Common myeloid progenitor, CD34-positive (primary cell): Measurements from ENCODE around the gene CACNA2D3.
A peak's percentile ranks its signal among the peaks of the same experiment; 100 is the strongest.

Experiments
- CTCF ChIA-PET: fragments of 350-600 bp; sonication (Branson Sonifier 250); formaldehyde crosslinking; loops from one replicate; lab custom pipeline; 2021; ENCODE audit warnings: antibody characterized with exemption; lab: Charles Lee
- POLR2A ChIA-PET: fragments of 350-600 bp; sonication (Branson Sonifier 250); formaldehyde crosslinking; loops from one replicate; lab custom pipeline; 2021; ENCODE audit warnings: antibody characterized with exemption; lab: Charles Lee
- DNase-seq, 3 donors: peaks; one replicate each; pipeline versions ENCODE4 v3.0.0 to v3.0.0-alpha.2; 2013
- H3K27ac ChIP-seq, 2 experiments: 1 replicate in 1 of 2; 2 replicates in 1 of 2; pipeline ENCODE4 v1.7.0; 2013; ENCODE audit warnings: inconsistent platforms in 2 of 2, low read length in 2 of 2, mild to moderate bottlenecking in 2 of 2, low read depth in 1 of 2, moderate library complexity in 1 of 2; ENCODE audit not compliant: severe bottlenecking in 2 of 2, insufficient read depth in 1 of 2, poor library complexity in 1 of 2
- H3K27me3 ChIP-seq, 5 experiments: replicated peaks in 2 of 5; 1 replicate in 3 of 5; 2 replicates in 2 of 5; pipeline versions ENCODE4 v1.6.1 to v1.7.0; 2013; ENCODE audit warnings: low read length in 4 of 5, mild to moderate bottlenecking in 2 of 5, moderate library complexity in 2 of 5, inconsistent platforms in 1 of 5; ENCODE audit not compliant: insufficient read depth in 5 of 5, control insufficient read depth in 4 of 5
- H3K36me3 ChIP-seq, 4 experiments: 1 replicate in 2 of 4; 2 replicates in 2 of 4; pipeline versions ENCODE4 v1.6.1 to v1.7.0; 2013; ENCODE audit warnings: low read length in 3 of 4, control low read depth in 1 of 4, mild to moderate bottlenecking in 1 of 4; ENCODE audit not compliant: control insufficient read depth in 4 of 4, insufficient read depth in 4 of 4
- H3K4me1 ChIP-seq, 4 experiments: 1 replicate in 3 of 4; 2 replicates in 1 of 4; pipeline versions ENCODE4 v1.6.1 to v1.7.1; 2013; ENCODE audit warnings: low read length in 3 of 4, mild to moderate bottlenecking in 3 of 4, control low read depth in 1 of 4, inconsistent platforms in 1 of 4, moderate library complexity in 1 of 4; ENCODE audit not compliant: control insufficient read depth in 4 of 4, insufficient read depth in 4 of 4; ENCODE audit errors: control extremely low read depth in 1 of 4
- H3K4me3 ChIP-seq, 7 experiments: 1 replicate in 4 of 7; 2 replicates in 3 of 7; pipeline versions ENCODE4 v1.5.1 to v1.7.0; 2013; ENCODE audit warnings: mild to moderate bottlenecking in 7 of 7, low read length in 6 of 7, moderate library complexity in 6 of 7, inconsistent platforms in 2 of 7, low read depth in 2 of 7, control low read depth in 1 of 7; ENCODE audit not compliant: insufficient read depth in 4 of 7, control insufficient read depth in 1 of 7; ENCODE audit errors: extremely low read depth in 1 of 7
- H3K9me3 ChIP-seq, 5 experiments: 1 replicate in 4 of 5; 2 replicates in 1 of 5; pipeline versions ENCODE4 v1.6.1 to v1.7.1; 2013; ENCODE audit warnings: low read length in 4 of 5, mild to moderate bottlenecking in 2 of 5, inconsistent platforms in 1 of 5, low read depth in 1 of 5, moderate library complexity in 1 of 5; ENCODE audit not compliant: control insufficient read depth in 4 of 5, insufficient read depth in 2 of 5; ENCODE audit errors: control extremely low read depth in 1 of 5
- WGBS: methylation state at CpG from one replicate; pipeline ENCODE4 v1.1.5; 2013; ENCODE audit not compliant: insufficient coverage; 5-methylcytosine and 5-hydroxymethylcytosine counted together

The CACNA2D3 gene

DNA sequence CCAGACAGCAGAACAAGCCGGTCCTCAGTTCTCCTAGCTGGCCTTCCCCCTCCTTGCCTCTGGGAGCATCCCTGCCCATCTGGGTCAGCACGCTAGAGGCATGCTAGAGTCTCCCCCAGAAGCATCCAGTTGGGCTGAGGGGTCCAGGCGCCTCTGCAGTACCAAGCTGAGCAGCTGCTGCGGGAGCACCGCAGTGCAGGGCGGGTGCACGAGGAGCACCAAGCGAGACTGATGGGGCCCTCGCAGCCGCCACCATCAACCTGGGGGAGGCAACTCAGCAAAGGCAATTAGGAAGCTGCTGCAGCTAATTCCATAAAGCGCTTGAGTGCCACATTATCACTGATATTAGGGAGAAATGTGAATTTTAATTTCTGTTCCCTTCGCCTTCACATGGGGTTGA, 12.4 kb downstream of the CACNA2D3 start:
- H3K4me3 ChIP-seq = no peak overlapping the region
- H3K4me1 ChIP-seq = no peaks in the 10 kb centered on the region
- ChIA-PET CTCF (interaction anchor here (1.0 kb wide), 1 partner anchor 12 kb away, joined by 3 read pairs; no protein-coding TSS in a partner anchor), POLR2A (no interaction called here)
- no peak overlapping the region for H3K27ac ChIP-seq
- no peaks in the 10 kb centered on the region for H3K9me3 ChIP-seq
- no peaks in the 10 kb centered on the region for H3K36me3 ChIP-seq
- WGBS = 92% methylated on average over 12 of the region's 12 CpGs
- DNase-seq = no peak
- H3K27me3 ChIP-seq = peaks cover 2 to 65% (median 10%) of the 10 kb centered on the region in 5 experiments

DNA sequence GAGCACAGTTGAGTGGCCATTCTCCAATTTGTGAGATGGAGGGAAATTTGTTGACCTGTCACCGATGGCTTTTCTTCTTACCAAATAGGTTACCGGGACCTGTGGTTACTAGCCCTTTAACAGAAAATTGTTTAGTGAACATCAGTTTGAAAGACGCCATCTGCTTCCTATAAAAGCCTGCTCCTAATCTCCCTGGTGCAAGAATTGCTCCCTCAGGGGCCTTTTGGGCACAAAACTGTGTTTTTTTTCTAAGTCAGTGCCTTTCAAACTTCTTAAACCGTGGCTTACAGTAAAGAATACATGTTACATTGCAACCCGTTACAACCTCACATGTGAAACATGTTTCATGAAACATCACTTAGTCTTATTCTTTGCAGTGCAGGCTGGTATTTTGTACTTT, 15.0 kb downstream of the CACNA2D3 start:
- 88% methylated on average over 3 of the region's 5 CpGs for WGBS
- ChIA-PET POLR2A (no interaction called here), CTCF (no interaction called here)
- Histone ChIP-seq H3K4me1 (no peaks in the 10 kb centered on the region), H3K27ac (no peak overlapping the region), H3K9me3 (no peaks in the 10 kb centered on the region), H3K36me3 (no peaks in the 10 kb centered on the region), H3K4me3 (no peak overlapping the region), H3K27me3 (peaks cover 0 to 73% (median 9%) of the 10 kb centered on the region in 5 experiments)
- DNase-seq = no peak

DNA sequence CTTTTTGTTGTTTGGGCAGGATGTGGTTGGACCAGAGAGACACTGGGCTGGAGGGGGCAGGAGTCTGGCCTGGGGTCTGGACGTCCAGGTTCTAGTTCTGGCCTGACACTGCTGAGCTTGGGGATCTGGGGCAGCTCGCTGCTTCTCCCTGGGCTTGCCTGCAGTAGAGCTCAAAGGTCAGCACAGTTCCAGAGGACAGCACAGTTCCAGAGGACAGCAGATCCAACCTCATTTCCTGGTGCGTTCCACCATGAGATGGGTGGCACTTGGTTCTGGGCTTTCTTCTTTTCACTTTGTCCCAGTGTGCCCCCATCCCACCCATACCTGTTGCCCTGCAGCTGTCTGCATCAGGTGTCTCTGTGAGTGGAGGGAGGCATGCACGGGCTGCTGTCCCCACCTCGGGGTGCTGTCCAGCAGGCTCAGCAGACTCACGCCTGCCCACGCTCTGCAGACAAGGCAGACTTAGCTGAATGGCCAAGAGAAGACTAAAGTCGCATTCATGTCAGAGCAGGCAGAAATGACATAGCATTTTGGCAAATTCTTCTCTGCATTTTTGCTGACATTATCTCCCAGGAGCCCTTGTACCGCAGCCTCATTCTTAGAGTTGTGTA, 16.7 kb downstream of the CACNA2D3 start:
- Histone ChIP-seq H3K4me1 (no peaks in the 10 kb centered on the region), H3K27me3 (peaks cover 0 to 66% (median 9%) of the 10 kb centered on the region in 5 experiments), H3K4me3 (no peak overlapping the region), H3K9me3 (no peaks in the 10 kb centered on the region), H3K36me3 (no peaks in the 10 kb centered on the region), H3K27ac (no peak overlapping the region)
- DNase-seq = no peak
- CTCF ChIA-PET = no interaction called here
- POLR2A ChIA-PET = no interaction called here
- WGBS = 72% methylated on average over 7 of the region's 9 CpGs

DNA sequence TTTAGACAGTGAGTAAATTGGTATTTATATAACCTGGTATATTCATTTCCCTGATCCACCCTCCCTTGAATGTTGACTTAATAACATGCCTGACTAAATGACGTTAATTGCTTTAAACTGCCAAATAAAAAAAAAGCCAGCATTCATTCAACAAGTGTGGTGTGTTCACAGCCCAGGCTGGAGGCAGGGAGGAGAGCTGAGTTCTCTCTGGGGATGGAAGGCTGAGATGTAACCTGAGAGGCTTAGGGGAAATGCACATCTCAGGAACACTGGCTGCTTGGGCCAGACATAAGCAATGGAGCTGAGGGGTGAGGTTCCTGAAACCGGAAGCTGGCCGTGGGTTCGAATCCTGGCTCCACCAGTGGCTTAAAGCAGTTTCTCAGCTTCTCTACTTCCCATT, 17.3 kb downstream of the CACNA2D3 start:
- POLR2A ChIA-PET = no interaction called here
- H3K4me3 ChIP-seq = no peak overlapping the region
- CTCF ChIA-PET = no interaction called here
- no peaks in the 10 kb centered on the region for H3K4me1 ChIP-seq
- no peak overlapping the region for H3K27ac ChIP-seq
- no peaks in the 10 kb centered on the region for H3K36me3 ChIP-seq
- no peak for DNase-seq
- WGBS = 87% methylated on average over 4 of the region's 4 CpGs
- no peaks in the 10 kb centered on the region for H3K9me3 ChIP-seq
- H3K27me3 ChIP-seq = peaks cover 4 to 64% (median 9%) of the 10 kb centered on the region in 5 experiments

DNA sequence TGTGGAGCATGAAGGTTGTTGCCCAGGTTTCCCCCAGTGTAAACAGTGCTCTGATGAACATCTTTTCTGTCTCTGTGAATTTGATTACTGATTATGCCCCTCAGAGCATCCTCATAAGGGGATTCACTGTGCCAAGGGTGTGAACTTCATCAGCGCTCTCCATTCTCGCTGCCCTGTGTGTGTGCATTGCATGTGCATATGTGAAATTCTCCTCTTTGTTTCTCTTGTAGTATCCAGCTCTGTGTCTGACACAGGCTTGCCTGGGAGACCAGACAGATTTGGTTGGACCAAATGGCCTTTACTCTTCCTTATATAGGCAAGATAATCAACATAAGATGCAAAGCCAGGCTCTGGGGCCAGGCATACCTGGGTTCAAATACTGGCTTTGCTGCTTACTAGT, 21.9 kb downstream of the CACNA2D3 start:
- DNase-seq = no peak
- Histone ChIP-seq H3K27me3 (peaks cover 0 to 51% (median 7%) of the 10 kb centered on the region in 5 experiments), H3K9me3 (no peaks in the 10 kb centered on the region), H3K27ac (no peak overlapping the region), H3K4me3 (no peak overlapping the region), H3K4me1 (no peaks in the 10 kb centered on the region), H3K36me3 (no peaks in the 10 kb centered on the region)
- POLR2A ChIA-PET = no interaction called here
- CTCF ChIA-PET = interaction anchor here (5.4 kb wide), 1 partner anchor 230 kb away, joined by 53 read pairs; no protein-coding TSS in a partner anchor
- WGBS = 92% methylated on average over 2 of the region's 2 CpGs

DNA sequence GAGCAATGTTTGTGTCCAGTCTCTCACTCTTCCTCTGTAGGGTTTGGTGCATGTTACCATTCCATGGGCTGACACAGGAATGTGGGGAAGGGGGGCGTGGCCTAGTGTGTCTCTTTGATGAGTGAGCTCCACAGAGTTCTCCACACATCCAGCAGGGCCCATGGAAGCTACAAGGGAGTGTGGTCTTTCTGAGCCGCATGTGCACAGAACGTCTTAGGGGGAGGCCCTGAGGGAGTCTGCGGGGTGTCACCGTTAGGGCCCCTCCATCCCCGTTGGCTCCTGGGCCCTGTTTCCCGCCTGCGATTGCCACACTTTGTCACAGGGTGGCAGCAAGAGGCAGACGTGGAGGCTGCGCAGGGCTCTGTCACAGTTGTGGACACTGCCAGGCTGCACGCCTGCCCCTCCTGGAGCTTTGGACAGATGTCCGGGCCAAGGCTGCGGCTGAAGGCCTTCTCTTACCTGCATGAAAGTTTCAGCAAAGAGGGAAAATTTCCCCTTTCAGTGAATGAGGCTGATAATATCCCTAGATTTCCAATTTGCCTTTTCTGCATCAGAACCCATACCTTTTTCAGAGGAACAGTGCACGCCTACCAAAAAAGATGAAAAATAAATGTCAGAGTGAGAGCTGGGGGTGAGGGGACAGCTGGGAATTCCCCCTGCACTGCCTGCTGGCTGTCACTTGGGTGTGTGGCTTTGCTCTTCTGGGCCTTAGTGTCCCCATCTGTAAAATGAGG, 24.3 kb downstream of the CACNA2D3 start:
- peak; percentile 15 to 44 (median 40) for DNase-seq

DNA sequence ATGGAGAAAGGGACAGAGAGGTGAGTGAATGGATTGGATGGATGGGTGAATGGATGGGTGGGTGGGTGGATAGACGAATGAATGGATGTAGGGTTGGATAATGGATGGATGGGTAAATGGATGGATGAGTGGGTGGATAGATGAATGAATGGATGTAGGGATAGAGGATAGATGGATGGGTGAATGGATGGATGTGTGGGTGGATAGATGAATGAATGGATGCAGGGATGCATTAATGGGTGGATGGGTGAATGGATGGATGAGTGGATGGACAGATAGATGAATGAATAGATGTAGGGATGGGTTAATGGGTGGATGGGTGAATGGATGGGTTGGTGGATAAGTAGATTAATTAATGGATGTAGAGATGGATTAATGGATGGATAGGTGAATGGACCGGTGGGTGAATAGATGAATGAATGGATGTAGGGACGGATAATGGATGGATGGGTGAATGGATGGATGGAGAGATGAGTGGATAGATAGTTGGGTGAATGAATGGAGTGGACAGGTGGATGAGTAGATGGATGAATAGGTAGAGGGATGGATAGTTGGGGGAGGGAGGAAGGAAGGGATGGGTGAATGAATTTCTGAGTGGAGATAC, 28.6 kb downstream of the CACNA2D3 start:
- H3K27me3 ChIP-seq = peaks cover 0 to 47% (median 5%) of the 10 kb centered on the region in 5 experiments
- no peak for DNase-seq
- H3K4me3 ChIP-seq = no peak overlapping the region
- H3K9me3 ChIP-seq = no peaks in the 10 kb centered on the region
- 98% methylated on average over 3 of the region's 3 CpGs for WGBS
- POLR2A ChIA-PET = no interaction called here
- H3K27ac ChIP-seq = no peak overlapping the region
- H3K36me3 ChIP-seq = no peaks in the 10 kb centered on the region
- CTCF ChIA-PET = no interaction called here
- no peaks in the 10 kb centered on the region for H3K4me1 ChIP-seq

More for the DNA sequence above, 24.3 kb downstream of the CACNA2D3 start:
- no peaks in the 10 kb centered on the region for H3K4me1 ChIP-seq
- no peak overlapping the region for H3K27ac ChIP-seq
- H3K27me3 ChIP-seq = peaks cover 0 to 47% (median 5%) of the 10 kb centered on the region in 5 experiments
- CTCF ChIA-PET = interaction anchor here (0.7 to 5.4 kb wide), 6 partner anchors 8 to 232 kb away, joined by 3 to 53 read pairs (median 4); no protein-coding TSS in a partner anchor
- 15% methylated on average over 13 of the region's 14 CpGs for WGBS
- no peak overlapping the region for H3K4me3 ChIP-seq
- H3K36me3 ChIP-seq = no peaks in the 10 kb centered on the region
- POLR2A ChIA-PET = no interaction called here
- H3K9me3 ChIP-seq = no peaks in the 10 kb centered on the region
